ENCODE results near the gene MIPOL1. TPM values are rescaled to one million over a fixed set of nuclear protein-coding genes. Genes with fewer than 3 reads are reported as not detected.

The MIPOL1 gene
- total and polyA plus RNA-seq, 9 of the 15 experiments (the other 6 are each of a cell fraction or from before 2014, with no cell fraction given), result 6.7 to 21.9 (median 12.4) TPM

DNA sequence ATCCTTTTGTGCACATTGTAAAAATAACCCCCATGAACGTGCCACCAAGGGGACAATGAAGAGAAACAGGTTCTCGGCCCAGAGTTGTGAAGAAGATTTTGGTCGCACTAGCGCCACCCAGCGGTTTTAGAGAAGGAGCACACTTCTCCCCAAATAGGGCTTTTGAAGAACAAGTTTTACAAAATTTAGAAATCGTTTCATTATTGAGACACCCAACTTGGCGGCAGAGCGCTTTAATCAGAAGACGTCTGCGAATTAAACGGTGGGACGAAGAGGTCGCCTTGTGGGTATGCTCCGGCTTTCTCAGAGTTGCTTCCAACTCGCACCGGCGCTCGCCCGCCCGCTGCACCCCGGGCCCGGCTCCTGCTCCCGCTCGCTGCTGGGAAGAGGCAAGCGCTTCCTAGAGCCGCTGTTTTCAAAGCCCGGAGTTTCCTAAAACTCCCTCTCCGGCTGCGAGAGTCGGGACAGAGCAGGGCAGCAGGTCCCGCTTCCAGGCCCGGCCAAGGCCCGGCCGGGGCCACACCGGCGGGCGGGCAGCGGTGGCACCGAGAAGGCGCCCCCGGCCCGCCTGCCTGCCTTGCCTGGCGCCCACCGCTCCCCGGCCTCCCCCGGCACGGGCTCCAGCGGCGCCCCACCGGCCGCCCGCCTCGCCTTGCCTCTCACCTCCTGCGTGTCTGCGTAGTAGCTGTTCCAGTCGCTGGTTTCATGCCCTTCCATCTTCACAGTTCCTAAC lies 396.7 kb downstream of the MIPOL1 start (continued):
- TF ChIP-seq, protein P1, sequence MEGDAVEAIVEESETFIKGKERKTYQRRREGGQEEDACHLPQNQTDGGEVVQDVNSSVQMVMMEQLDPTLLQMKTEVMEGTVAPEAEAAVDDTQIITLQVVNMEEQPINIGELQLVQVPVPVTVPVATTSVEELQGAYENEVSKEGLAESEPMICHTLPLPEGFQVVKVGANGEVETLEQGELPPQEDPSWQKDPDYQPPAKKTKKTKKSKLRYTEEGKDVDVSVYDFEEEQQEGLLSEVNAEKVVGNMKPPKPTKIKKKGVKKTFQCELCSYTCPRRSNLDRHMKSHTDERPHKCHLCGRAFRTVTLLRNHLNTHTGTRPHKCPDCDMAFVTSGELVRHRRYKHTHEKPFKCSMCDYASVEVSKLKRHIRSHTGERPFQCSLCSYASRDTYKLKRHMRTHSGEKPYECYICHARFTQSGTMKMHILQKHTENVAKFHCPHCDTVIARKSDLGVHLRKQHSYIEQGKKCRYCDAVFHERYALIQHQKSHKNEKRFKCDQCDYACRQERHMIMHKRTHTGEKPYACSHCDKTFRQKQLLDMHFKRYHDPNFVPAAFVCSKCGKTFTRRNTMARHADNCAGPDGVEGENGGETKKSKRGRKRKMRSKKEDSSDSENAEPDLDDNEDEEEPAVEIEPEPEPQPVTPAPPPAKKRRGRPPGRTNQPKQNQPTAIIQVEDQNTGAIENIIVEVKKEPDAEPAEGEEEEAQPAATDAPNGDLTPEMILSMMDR (IDR thresholded peaks at IDR 0.05 in 2 of 3, conservative IDR thresholded peaks at IDR 0.05 in 1 of 3; ENCODE audit: insufficient read depth in 2 of 3, low read depth in 1 of 3, low read length in 3 of 3), result peak; percentile 66 to 85 (median 75)
- TF ChIP-seq BHLHE40 (IDR thresholded peaks at IDR 0.05; ENCODE audit: low read length) (peak; percentile 39; the same call in 1 of the 2 replicates), ZFX (CRISPR knock-in tag; IDR thresholded peaks at IDR 0.05) (peak; percentile 38), ZEB2 (IDR thresholded peaks at IDR 0.05) (0 out of 2 replicates have a peak, but pooled peaks have one; percentile 18), ZSCAN29 (IDR thresholded peaks at IDR 0.05) (no peak), NFIC (IDR thresholded peaks at IDR 0.05) (no peak), RCOR1 (IDR thresholded peaks at IDR 0.05; ENCODE audit: borderline replicate concordance in 1 of 2, low read depth in 2 of 2, low read length in 2 of 2) (no peak), HMGN3 (IDR thresholded peaks at IDR 0.05; ENCODE audit: borderline replicate concordance, extremely low read depth, insufficient read length, low read depth, low read length) (peak; percentile 27), ARHGAP35 (IDR thresholded peaks at IDR 0.05; ENCODE audit: partially characterized antibody) (no peak), RAD21 (CRISPR knock-in tag; conservative IDR thresholded peaks at IDR 0.05 in 1 of 2, IDR thresholded peaks at IDR 0.05 in 1 of 2) (peak; percentile 49 to 56)
- TF ChIP-seq, protein P2, sequence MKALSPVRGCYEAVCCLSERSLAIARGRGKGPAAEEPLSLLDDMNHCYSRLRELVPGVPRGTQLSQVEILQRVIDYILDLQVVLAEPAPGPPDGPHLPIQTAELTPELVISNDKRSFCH (CRISPR knock-in tag; IDR thresholded peaks at IDR 0.05), result no peak
- TF ChIP-seq, protein P2 (tag; IDR thresholded peaks at IDR 0.05), result 0 out of 2 replicates have a peak, but pooled peaks have one; percentile 42
- TF ChIP-seq, protein P3, sequence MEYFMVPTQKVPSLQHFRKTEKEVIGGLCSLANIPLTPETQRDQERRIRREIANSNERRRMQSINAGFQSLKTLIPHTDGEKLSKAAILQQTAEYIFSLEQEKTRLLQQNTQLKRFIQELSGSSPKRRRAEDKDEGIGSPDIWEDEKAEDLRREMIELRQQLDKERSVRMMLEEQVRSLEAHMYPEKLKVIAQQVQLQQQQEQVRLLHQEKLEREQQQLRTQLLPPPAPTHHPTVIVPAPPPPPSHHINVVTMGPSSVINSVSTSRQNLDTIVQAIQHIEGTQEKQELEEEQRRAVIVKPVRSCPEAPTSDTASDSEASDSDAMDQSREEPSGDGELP (CRISPR knock-in tag; IDR thresholded peaks at IDR 0.05; ENCODE audit: borderline replicate concordance), result peak; percentile 10; the same call in 1 of the 2 replicates

Measured in K562 (cell line).